ENCODE results near the gene NAV3.

- TF ChIP-seq, protein P1, sequence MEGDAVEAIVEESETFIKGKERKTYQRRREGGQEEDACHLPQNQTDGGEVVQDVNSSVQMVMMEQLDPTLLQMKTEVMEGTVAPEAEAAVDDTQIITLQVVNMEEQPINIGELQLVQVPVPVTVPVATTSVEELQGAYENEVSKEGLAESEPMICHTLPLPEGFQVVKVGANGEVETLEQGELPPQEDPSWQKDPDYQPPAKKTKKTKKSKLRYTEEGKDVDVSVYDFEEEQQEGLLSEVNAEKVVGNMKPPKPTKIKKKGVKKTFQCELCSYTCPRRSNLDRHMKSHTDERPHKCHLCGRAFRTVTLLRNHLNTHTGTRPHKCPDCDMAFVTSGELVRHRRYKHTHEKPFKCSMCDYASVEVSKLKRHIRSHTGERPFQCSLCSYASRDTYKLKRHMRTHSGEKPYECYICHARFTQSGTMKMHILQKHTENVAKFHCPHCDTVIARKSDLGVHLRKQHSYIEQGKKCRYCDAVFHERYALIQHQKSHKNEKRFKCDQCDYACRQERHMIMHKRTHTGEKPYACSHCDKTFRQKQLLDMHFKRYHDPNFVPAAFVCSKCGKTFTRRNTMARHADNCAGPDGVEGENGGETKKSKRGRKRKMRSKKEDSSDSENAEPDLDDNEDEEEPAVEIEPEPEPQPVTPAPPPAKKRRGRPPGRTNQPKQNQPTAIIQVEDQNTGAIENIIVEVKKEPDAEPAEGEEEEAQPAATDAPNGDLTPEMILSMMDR (IDR thresholded peaks at IDR 0.05; ENCODE audit: poor library complexity, severe bottlenecking), result no peak
- TF ChIP-seq RAD21 (conservative IDR thresholded peaks at IDR 0.05), result no peak
Measured at GRCh38 chr12:78210506-78210860, 379.8 kb downstream of the NAV3 start.

Data from neural cell (in vitro differentiated cells).